ENCODE results near the gene PARK7.

- no peak for TF ChIP-seq CTCF (IDR thresholded peaks at IDR 0.05)
- TF ChIP-seq POLR2A (IDR thresholded peaks at IDR 0.05) = no peak
Measured at GRCh38 chr1:7994827-7995226, 33.3 kb downstream of the PARK7 start.

All from uterus (tissue), 2 donors.